Measurements from ENCODE around the gene ATF7.
A peak's percentile ranks its signal among the peaks of the same experiment; 100 is the strongest.

ATF7 gene

GRCh38 chr12:53500142-53500775, 125.9 kb downstream of the ATF7 start:
- DNase-seq (ENCODE audit: low spot score), result peak; percentile 12

GRCh38 chr12:53499266-53500141, 126.7 kb downstream of the ATF7 start, which contains the start of gene MAP3K12:
MAP3K12 (minus strand) TSS chr12:53499458; CDS start chr12:53487391, 12,067 bp downstream.
- peak; percentile 48 for DNase-seq (ENCODE audit: low spot score)

GRCh38 chr12:53498235-53498630, 127.9 kb downstream of the ATF7 start:
- peak; percentile 30 for DNase-seq (ENCODE audit: low spot score)

- DNase-seq (ENCODE audit: low spot score), result no peak
Measured at GRCh38 chr12:53497461-53497860, 128.7 kb downstream of the ATF7 start.

- no peak for DNase-seq (ENCODE audit: low spot score)
Measured at GRCh38 chr12:53496752-53497032, 129.5 kb downstream of the ATF7 start.

- DNase-seq (ENCODE audit: low spot score), result no peak
Measured at GRCh38 chr12:53495903-53496751, 130.1 kb downstream of the ATF7 start.

GRCh38 chr12:53493610-53494391, 132.4 kb downstream of the ATF7 start:
- no peak for DNase-seq (ENCODE audit: low spot score)

GRCh38 chr12:53492830-53493609, 133.2 kb downstream of the ATF7 start:
- peak; percentile 85 for DNase-seq (ENCODE audit: low spot score)

- no peak for DNase-seq (ENCODE audit: low spot score)
Measured at GRCh38 chr12:53492188-53492587, 134.0 kb downstream of the ATF7 start.

- DNase-seq (ENCODE audit: low spot score), result no peak
Measured at GRCh38 chr12:53489242-53489864, 136.8 kb downstream of the ATF7 start.

GRCh38 chr12:53486736-53487487, 139.3 kb downstream of the ATF7 start:
- DNase-seq (ENCODE audit: low spot score), result no peak

GRCh38 chr12:53485955-53486735, 140.0 kb downstream of the ATF7 start:
- DNase-seq (ENCODE audit: low spot score), result no peak

- DNase-seq (ENCODE audit: low spot score), result no peak
Measured at GRCh38 chr12:53484686-53485575, 141.3 kb downstream of the ATF7 start.

- no peak for DNase-seq (ENCODE audit: low spot score)
Measured at GRCh38 chr12:53483979-53484377, 142.2 kb downstream of the ATF7 start.

- no peak for DNase-seq (ENCODE audit: low spot score)
Measured at GRCh38 chr12:53483225-53483978, 142.8 kb downstream of the ATF7 start.

- no peak for DNase-seq (ENCODE audit: low spot score)
Measured at GRCh38 chr12:53482626-53483168, 143.5 kb downstream of the ATF7 start.

All from CD4-positive, alpha-beta T cell treated with Interleukin-2 at 100 ng/mL for 4 hours (primary cell).